Middle frontal gyrus (tissue), 1 donor: ENCODE data around the gene GATA6.

Experiments used
- DNase-seq: peaks from one replicate; pipeline ENCODE4 v3.0.0-alpha.2; 2015; ENCODE audit warnings: low spot score; ENCODE audit errors: extremely low spot score

The GATA6 gene

DNA sequence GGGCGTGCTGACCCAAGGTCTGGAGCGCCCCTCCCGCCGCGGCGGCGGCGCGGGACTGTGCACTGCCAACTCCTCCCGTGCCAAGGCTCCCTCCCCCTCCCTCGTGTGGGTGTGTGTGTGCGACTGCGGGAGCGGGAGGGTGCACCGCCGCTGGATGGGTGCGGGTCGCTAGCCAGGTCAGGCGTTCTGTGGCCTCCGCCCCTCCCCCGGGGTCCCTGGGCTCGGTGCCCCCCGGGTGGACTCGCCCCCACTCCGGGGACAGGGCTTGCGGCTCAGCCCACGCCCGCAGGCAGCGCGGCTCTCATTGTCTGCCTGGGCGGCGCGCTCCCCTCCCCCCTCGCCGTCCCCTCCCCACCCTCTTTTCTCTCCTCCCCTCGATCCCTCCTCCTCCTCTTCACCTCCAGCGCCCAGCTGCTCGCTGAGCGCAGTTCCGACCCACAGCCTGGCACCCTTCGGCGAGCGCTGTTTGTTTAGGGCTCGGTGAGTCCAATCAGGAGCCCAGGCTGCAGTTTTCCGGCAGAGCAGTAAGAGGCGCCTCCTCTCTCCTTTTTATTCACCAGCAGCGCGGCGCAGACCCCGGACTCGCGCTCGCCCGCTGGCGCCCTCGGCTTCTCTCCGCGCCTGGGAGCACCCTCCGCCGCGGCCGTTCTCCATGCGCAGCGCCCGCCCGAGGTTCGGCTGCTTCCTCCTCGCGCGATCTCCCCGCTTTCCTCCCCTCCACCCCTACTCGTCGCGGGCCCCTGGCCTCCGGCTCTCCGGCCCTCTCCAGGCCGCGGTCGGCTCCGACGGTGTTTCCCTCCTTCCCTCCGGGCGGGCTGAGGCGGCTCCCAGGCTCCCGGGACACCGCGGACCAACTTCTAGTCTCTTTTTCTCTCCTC, at the start of gene GATA6:
GATA6 (plus strand) TSS at position 579 of the 878 bp plus-strand sequence. CDS start 1,556 bp downstream, outside the sequence.
- no peak for DNase-seq

DNA sequence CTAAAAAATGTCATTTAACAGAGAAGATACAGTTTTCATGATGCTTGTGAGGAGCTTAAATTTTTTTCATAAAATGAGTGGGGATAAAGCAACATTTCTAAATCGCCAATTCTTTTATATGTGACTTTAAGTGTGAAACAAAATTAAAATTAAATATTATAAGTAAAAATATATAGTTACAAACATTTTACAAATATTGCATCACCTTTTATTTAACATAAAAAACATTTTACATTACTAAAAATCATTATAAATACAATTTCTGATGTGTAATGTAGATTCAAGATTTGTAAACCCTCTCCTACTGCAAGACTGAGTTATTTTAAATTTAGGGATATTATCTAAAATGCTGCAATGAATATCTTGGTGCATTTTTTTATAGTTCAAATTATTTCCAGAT, 44.4 kb upstream of the GATA6 start:
- DNase-seq, result no peak

DNA sequence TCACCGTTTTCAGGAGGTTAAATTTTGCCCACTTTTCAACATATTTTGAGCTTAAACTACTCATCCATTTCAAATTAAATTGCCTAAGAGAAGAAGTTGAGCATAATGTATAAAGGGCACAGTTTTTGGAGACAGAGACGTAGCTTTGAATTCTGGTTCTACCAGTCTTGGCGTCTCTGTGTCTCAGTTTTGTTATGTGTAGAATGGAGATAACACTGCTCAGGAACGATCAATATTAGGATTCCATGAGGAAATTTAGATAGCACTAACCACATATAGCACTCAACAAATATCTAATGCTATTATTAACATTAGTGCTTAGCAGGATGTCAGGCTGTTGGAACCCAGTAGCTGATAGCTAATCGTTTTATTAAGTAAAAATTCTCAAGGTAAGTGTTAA, 40.4 kb upstream of the GATA6 start:
- no peak for DNase-seq

DNA sequence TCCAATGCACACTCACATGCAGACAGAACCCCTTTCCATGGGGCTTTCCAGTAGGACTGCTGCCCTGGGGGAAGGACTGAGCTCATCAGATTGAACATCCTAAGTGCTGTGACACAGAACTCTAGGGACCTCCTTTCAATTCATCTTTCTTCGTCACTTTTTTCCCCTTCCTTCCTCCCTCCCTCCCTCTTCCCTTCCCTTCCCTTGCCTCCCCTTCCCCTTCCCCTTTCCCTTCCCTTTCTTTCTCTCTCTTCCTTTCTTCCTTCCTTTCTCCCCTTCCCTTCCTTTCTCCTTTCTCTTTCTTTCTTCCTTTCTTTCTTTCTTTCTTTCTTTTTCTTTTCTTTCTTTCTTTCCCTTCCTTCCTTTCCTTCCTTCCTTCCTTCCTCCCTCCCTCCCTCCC, 39.6 kb upstream of the GATA6 start:
- DNase-seq, result no peak

DNA sequence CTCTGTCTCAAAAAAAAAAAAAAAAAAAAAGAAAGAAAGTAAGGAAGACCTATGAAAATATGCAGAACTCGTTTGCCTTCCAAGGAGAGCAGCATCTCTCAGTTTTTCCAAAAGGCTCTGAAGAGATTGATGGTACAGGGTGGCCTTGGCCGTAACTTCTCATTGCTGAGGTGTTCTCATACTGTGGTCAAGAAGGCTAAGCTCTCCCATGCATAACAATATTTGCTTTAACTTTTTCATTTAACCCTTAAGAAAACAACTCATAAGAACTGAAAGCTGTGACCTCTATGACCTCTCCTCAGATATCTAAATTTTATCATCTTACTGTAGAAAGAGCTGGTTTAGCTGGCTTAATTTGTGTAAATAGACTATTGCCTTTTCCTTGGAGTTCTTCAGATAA, 37.1 kb upstream of the GATA6 start:
- DNase-seq, result no peak

DNA sequence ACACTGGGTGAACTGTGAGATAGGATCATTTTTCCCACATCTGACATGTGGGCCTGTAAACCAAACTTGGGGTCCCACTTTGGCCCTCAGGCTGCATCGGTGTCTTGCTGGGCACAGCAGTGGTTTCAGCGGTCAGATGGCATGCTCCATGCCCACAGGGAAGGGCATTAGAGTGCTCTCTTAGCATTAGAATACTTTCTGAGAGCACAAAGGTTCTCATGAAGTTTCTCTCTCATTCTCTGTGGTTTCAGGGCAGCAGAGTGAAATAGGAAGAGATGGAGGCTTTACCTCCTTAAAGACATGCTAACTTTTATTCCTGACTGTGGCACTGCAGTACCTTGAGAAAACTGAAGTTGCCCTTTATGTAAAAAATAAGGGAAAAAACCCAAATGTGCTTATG, 36.6 kb upstream of the GATA6 start:
- DNase-seq, result no peak

DNA sequence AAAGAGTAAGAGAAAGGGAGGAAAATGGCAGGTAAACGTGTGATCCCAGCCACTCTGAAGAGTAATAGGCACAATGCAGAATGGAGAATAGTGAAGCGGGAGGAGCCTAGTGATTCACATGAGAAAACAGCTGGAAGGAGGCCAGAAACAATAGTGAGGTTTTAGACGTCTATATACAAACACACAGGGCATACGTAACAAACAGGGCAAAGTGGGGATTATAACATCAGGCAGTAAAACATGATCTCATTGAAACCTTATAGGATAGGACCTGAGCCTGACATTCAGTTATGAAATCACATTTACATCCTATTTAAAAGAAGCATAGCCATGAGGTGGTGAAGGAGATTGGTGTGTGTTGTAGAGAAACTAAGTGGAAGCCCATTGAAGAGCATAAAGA, 33.0 kb upstream of the GATA6 start:
- no peak for DNase-seq

DNA sequence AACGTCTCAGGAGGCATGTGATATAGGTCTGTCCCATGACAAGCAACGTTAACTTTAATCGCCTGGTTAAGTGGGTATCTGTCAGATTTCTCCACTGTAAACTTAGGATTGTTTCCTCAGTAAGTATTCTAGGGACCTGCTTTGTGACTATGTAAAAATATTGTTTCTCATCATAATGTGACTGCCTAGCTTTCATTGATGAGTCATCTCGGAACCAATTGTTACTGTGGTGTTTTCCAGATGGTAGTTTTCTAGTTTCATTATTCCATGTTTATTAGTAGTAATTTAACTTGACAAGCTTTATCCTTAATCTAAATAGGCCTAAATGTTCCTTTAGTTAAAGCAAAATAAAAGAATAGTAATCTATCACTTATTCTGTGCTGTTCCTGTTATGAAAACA, 28.2 kb upstream of the GATA6 start:
- DNase-seq, result no peak

DNA sequence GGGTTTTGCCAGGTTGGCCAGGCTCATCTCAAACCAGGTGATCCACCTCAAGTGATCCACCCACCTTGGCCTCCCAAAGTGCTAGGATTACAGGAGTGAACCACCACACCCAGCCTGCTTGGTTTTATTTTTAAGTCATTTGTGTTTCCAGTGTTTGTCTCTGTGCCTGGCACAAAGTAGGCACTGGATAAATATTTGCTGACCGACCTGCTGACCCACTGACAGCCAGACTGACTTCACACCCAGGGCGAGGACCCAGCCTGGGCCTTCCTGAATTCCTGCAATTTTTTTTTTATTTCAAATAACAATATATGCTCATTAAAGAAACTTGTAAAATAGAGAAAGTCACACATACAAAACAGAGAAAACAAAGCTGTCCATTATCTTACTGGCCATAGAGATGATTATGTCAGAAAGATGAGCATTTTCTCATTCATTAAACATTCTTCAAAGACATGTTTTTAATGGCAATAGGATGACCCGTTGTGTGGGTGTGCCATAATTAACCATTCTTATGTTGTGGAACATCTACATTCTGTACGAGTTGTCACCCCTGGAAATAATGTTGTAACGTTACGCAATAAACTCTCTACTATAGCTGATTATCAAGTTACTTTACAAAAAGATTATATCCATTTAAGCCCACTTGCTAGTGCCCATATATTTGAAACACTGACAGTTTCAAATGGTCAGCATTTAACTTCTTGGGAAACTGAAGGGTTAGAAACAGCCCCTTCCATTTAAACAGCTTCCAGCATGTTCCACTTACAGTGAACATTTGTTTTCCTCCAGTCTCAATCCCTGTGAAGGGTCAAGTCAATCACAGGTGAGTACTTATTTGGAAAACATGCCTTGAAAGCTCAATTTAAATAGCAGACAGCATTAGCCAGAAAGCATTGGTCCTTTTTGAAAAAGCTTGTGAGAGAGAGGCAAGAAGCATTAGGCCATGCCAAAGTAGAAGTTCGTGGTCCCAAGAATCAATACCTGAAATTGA, 25.7 kb upstream of the GATA6 start:
- DNase-seq, result no peak

DNA sequence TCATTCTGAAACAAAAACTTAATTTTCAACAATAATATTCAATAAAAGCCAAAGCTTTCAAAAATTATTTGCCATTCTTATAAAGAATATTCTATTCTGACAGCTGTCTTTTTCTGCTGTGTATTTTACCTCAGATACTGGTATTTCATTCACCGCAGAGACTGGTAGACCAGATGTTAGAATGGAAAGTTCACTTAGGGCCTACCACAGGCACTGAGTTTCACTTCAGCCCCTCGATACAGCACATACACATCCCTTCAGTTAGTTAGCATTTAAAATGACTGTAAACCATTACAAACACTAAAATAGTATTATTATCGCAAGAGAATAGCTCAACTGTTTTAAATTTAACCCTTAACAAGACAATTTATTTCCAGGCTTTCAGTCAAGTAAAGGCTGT, 24.2 kb upstream of the GATA6 start:
- no peak for DNase-seq

DNA sequence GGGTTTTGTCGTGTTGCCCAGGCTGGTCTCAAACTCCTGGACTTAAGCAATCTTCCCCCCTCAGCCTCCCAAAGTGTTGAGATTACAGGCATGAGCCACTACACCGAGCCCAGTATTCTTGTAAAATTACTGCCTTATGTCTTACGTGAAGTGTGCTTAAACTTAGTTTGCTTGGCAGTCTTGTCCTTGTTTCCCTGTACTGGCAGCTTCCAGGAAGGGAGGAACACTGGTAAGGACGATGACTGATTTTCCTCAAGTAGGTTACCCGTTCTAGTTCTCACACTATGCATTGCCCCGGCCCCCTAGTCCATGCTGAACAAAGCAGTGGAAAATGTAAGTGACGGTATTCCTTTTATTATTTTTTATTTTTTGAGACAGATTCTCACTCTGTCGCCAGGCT, 19.7 kb upstream of the GATA6 start:
- DNase-seq, result no peak

DNA sequence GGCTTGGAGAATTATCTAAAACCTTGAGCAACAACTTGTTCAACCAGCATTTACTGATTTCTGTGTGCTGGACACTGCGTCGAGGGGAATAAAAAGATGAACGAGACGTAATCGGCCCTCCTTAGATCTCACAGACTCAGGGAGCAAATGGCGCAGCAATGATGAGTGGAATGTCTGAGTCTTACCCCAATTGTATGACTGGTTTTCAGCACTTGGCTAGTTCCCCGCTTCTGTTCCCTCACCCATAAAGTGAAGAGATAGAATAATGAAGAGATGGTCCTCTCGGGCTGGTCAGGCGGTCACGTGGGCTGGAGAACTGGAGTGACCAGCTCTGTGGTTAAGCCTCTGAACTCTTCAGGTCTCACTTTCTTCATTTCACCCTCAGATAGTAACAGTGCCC, 17.3 kb upstream of the GATA6 start:
- DNase-seq, result no peak

DNA sequence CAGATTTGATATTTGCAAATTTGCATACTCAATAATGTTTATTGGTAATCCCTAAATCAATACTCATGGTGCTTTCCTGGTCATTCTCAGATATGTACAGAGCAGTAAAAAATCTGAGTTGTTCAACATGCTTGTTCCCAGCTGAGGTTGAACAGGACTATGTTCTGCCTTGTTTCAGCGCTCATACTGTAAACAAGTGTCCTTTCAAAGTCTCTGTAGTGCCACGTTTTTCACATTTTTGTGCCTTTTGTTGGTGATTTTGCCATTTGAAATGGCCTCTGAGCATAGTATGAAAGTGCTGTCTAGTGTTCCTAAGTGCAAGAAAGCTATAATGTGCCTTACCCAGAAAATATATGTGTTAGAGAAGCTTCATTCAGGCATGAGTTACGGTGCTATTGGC, 16.0 kb upstream of the GATA6 start:
- DNase-seq, result no peak

DNA sequence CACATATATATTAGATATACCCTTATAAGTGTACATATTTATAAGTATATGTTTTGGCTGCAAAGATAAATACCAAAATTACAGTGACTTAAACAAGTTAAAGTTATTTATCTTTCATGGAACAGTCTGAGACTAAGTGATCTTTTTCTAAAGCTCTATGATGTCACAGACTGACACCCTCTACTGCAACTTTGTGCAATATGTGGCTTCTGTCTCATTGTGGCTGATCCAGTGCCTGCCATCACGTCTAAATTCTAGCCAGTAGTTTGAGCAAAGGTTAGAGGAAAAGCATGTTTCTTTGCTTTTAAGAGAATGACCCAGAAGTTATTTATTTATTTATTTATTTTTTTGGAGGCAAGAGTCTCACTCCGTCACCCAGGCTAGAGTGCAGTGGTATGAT, 13.8 kb upstream of the GATA6 start:
- DNase-seq, result no peak

DNA sequence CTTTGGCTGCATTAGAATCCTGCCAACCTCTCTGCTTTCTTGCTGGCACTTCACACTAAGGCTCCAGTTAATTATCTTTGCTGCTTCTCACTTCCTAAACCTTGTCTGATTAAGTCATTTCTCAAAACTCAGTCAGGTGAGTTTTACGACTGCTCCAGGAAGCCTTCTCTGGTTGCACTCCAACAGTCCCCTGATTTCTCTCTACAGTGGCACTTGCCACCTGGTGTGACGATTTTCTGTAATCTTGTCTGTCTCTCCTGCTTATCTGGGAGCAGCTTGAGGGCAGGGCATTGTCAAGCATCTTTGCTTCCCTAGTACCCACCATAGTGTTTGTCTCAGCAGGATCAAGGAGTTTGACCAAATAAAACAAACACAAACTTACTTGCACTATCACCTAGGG, 10.4 kb upstream of the GATA6 start:
- no peak for DNase-seq

DNA sequence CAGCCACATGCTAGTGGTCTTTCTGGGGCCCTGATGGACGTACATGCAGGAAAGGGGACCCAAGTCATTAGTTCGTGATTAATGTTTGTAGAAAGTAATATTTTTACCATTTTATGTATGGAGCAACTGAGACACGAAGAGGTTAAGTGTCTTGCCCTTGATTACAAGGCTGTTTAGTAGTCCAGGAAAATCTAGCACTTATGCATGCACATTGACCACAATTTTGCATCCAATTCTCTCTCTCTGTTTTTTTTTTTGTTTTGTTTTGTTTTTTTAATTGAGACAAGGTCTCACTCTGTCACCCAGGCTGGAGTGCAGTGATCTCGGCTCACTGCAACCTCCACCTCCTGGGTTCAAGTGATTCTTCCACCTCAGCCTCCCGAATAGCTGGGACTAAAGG, 8.3 kb upstream of the GATA6 start:
- DNase-seq, result no peak

DNA sequence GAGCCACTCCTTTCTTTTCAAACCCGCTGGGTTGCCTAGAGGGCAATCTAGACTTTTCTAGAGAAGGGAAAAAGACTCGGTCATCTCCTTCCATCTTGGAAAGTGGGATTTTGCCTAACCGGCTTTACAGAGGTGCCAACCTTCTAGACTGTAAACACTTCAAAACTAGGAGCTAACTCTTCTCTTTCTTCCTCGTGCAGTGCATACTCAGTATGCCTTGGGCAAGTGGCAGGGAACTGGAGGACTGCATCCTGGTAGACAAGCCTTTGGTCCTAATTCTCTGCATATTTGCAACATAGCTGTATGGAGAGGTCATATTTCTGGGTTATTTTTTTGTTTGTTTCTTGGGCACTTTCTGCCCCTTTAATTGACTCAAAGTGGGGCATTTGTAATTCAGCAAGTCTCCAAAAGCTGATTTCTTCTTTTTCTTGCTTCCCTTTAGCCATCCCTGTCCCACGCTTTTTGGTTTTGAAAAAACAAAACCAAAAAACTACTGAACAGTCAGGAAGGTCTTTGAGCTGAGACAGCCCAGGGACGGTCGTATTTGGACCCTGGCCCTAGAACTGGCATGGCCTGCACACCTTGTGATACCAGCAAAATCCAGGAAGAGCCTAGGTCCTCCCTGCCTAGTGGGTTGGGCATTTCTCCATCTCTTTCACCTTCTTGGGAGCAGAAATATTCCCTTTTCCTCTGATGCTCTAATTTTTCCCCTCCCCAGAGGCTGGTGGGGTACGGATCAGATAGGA, 5.8 kb upstream of the GATA6 start:
- DNase-seq, result no peak

DNA sequence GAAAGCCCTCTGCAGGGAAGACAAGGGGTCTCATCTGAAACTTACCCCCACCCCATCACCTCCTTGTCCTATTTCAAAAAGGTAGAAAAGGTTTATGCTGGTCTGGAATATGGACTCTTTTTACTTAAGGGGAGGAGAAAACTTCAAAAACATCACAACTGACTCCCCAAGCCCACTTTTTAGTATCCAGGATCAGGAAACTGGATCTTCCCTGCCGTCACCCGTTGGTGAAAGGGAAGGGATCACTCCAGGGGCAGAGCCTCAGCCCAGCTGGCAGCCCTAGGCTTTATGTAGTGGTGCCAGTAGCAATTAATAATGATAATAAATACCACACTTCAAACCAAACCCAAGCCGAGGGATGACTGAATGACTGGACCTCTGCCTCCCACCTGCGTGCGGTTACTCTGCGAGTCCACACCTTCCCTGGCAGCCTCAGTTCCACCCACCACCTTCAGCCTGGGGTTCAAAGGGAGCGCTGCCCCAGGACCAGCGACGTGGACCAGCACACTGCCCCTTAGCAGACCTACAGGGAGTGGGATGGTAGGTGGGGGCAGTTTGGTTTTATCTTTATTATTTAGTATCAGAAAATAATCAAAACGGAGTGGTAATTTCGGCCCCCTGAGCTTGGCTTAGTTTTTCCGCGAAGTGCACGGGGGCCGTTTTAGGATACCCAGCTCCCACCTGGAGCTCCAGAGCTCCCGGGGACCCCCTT, 4.9 kb upstream of the GATA6 start:
- DNase-seq, result no peak

DNA sequence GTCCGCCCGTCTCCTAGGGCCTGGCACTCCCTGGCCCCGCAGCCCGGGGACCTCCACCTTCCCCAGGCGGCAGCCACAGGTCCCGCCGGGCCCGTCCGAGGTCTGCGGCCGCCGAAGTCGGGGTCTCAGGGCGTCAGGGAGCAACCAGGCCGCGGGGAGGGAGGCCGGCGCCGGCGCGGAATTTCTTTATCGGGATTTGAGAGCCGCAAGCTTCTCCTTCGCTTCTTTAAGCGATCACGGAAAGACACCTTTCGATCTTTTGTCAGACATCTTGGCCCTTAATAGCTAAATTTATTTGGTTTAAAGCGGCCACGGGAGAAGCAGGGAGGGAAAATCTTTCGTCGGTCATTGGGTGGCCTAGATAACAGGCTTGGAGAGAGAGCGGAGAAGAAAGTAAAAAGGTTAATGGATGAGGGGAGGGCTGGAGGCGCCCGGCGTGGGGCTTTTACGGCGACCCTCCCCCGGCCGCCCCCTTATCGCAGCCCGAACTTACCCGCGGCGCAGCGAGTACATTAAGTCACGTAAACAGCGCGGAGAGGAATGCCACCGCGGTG, 4.3 kb upstream of the GATA6 start:
- no peak for DNase-seq

DNA sequence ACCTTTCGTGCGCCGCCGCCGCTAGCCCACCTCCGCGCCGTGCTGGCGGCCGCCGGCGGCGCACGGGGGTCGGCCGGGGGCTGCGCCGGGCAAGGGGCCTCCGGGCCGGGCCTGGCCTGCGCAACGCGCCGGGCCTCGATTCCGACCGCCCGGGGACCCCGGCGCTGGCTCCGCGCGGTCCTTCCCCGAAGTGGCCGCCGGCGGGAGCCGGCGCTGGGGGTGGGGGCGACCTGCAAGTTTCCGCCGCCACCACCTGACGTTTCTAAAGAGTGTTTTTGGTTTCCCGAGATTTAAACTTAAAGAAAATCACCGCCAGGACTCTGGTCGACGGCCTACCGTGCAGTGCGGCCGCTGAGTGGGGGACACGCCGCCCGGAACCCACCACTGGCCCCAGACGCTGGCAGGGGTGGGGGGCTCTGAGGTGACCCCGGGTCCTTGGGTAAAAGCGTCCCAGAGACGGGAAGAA, 3.8 kb upstream of the GATA6 start:
- DNase-seq, result no peak
